ENCODE results near the gene ATRAID.

DNA sequence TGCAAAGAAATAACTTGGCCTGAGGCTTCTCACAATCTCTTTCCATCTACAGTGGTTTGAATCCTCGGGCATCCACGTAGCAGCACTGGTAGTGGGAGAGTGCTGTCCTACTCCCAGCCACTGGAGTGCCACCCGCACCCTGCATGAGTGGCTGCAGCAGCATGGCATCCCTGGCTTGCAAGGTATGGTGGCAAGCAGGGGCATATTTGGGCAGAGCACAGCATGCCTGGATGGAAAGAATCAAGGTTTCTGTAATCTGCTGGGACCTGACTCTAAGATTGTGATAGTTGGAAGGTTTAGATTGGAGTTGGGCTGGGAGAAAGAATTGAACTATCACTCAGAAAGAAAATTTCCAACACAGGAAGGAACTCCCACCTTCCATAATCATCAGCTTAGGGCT lies 9.3 kb downstream of the ATRAID start:
- TF ChIP-seq, protein P1, sequence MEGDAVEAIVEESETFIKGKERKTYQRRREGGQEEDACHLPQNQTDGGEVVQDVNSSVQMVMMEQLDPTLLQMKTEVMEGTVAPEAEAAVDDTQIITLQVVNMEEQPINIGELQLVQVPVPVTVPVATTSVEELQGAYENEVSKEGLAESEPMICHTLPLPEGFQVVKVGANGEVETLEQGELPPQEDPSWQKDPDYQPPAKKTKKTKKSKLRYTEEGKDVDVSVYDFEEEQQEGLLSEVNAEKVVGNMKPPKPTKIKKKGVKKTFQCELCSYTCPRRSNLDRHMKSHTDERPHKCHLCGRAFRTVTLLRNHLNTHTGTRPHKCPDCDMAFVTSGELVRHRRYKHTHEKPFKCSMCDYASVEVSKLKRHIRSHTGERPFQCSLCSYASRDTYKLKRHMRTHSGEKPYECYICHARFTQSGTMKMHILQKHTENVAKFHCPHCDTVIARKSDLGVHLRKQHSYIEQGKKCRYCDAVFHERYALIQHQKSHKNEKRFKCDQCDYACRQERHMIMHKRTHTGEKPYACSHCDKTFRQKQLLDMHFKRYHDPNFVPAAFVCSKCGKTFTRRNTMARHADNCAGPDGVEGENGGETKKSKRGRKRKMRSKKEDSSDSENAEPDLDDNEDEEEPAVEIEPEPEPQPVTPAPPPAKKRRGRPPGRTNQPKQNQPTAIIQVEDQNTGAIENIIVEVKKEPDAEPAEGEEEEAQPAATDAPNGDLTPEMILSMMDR (conservative IDR thresholded peaks at IDR 0.05 in 1 of 2, IDR thresholded peaks at IDR 0.05 in 1 of 2; ENCODE audit: extremely low read depth in 1 of 2, insufficient read depth in 1 of 2, low read depth in 1 of 2, low read length in 2 of 2), result peak in 1 of 2 donors; percentile 4
- TF ChIP-seq EZH2 (IDR thresholded peaks at IDR 0.05; ENCODE audit: borderline replicate concordance, low read length), result no peak

Data from mammary epithelial cell (primary cell).